AG08396 (cell line): ENCODE data around the gene DOHH.

ENCODE experiments used
- DNase-seq: peaks from one replicate; pipeline ENCODE4 v3.0.0; 2012; ENCODE audit warnings: low spot score, mixed read lengths

DOHH gene

GRCh38 chr19:3441089-3441985 lies 59.1 kb downstream of the DOHH start:
- no peak for DNase-seq
